ENCODE results near the gene NTHL1.

Gene NTHL1

DNA sequence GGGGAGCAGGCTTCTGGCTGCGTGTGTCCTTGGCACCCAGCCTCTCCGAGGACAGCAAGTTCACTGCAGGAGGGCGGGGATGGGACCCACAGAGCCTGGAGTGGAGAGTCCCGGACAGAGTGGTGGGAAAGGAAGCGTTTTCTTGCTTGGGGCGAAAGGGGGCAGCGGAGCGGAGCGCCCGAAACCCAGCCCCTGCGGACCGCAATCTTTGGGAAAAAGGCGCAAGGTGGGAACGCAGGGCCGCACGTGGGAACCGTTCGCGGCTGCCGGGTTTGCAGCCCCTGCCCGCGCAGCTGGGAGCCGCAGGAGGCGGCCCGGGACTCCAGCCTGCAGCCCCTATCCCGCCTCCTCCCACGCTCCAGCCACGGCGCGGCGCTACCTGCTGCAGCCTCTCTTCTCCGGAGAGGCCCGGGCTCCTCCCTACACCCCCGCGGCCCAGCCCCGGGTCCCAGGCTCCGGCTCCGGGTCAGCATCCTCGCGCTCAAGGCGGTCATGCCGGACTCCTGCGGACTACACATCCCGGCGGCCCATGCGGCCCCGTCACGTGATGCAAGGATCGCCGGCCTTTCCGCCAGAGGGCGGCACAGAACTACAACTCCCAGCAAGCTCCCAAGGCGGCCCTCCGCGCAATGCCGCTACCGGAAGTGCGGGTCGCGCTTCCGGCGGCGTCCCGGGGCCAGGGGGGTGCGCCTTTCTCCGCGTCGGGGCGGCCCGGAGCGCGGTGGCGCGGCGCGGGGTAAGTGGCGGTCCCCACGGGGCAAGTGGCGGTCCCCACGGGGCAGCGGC lies at the start of gene NTHL1, which contains the start of gene TSC2:
TSS of gene NTHL1 (minus strand) at position 505 of the 786 bp plus-strand sequence. CDS start at position 494, 11 bp downstream.
TSS of gene TSC2 (plus strand) at position 656 of the 786 bp plus-strand sequence. CDS start 631 bp downstream, outside the sequence.
- peak; percentile 95 for DNase-seq

DNA sequence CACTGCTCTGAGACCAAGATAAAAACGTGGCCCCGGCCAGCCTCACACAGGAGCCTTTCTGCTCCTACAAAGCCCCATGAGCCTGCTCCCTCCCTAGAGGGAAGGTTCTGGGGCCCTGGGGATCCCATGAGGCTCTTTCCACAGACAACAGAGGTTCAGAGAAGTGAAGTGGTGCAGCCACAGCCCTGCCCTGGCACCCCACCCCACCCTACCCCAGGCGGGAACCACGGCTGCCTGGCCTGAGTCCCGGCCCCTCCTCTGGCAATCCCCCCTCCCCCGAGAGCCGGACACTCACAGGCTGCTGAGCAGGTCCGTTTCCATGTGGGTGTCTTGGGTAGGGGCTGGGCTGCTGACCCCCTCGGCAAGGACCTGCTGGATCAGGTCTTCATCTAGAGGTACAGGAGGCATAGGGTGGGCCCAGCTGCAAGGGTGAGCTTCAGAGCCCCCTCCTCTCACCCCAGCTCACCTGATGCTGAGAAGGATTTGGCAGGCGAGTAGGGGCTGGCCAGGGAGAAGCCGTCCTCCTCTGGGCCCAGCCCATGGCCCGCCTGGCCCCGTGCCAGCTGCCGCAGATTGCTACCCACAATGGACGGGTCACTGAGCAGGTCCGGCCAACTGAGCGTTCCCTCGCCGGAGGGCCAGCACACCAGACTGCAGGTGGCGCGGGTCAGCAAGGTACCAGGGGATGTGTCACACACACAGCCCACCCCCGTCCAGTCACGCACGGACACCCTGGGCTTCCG lies 49.4 kb upstream of the NTHL1 start:
- no peak for DNase-seq

DNA sequence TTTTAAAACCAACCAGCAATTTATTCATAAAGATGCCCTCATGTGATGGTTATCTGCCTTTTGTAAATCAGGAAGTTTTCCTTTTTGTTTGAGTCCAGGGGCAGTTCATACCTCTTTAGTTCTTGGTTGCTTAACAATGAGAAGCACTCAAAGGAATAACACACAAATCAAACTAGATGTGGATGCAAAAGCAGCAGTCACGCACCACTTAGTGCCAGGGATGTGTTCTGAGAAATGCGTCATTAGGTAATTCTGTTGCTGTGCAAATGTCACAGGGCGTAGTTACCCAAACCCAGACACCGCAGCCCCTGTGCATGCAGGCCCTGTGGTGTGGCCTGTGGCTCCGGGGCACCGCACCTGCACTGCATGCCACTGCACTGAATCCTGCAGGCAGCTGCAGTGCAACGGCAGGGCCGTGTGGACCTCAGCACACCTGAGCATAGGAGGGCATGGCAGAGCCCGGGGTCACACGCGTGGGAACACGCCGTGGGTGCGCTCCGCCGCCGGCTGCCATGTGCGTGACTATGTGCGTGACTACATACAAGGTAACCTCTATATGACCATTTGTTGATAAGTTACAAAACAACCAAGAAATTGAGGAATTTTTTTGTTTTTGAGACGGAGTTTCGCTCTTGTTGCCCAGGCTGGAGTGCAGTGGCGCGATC lies 48.4 kb upstream of the NTHL1 start:
- DNase-seq = no peak

DNA sequence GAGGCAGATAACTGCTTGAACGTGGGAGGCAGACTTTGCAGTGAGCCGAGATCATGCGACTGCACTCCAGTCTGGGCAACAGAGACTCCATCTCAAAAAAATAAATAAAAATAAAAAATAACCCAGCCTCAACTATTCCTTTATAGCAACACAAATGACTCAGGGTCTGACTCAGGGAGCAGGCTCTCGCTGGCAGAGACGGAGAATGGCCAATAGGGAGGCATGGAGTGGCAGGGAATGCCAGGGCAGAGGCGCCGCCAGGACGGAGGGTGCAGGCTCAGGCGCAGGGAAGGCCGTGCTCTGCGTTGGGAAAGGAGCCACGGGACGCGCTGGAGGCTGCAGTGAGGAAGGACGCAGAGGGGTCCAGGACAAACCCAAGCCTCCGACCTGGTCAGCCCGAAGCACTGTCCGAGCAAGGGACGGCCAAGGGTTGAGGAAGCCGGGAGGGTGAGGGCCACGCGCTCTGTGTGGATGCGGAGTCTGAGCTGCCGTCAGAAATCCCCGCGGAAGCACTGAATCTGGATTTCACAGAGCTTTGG lies 47.8 kb upstream of the NTHL1 start:
- no peak for DNase-seq

DNA sequence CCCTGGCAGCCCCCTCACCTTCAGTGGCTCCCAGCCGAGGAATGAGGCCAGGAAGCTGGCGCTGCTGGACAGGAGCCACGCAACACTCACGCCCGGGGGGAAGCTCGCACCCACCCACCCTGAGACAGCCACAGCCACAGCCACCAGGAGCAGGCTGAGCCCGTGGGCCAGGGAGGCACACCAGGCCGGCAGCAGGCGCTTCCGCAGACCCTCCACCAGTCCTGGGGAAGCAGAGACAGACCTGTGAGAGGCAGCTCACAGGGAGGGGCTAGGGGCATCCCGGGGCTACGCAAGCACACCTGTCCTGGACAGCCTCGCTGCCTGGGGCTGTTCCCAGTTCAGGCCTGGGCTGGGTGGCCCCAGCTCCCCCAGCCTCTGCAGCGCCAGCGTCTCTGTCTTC lies 46.2 kb upstream of the NTHL1 start:
- DNase-seq = no peak

DNA sequence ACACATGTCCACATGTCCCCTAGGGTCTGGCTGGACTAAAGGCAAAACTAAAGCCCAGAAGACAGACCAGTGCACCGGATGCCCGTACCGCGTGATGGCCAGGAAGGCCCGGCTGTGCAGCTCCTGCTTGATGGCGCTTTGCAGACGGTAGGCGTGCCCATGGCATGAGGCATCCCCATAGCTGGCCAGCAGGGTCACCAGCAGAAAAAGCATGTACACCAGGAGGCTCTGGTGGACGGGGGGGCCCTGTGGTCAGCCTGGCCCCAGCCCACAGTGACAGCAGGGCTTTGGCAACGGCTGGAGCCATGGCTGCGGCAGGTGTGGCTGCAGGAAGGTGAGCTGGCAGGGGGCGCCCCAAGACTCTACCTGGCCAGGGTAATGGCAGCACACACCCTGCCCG lies 45.2 kb upstream of the NTHL1 start:
- no peak for DNase-seq

DNA sequence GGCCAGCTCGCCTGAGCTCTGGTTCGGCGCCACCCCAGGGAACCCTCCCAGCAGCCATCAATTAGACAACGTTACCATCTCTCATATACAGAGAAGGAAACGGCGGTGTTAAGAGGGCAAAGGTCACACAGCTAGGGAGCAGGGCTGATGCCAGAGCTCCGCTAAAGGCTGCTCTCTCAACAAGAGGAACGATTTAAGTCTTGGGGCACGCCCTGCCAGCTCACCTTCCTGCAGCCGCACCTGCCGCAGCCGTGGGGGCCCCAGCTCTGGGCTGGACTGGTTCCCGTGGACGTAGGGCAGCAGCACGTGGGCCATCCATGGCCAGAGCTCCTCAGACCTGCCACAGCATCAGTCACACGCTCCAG lies 44.6 kb upstream of the NTHL1 start:
- no peak for DNase-seq

DNA sequence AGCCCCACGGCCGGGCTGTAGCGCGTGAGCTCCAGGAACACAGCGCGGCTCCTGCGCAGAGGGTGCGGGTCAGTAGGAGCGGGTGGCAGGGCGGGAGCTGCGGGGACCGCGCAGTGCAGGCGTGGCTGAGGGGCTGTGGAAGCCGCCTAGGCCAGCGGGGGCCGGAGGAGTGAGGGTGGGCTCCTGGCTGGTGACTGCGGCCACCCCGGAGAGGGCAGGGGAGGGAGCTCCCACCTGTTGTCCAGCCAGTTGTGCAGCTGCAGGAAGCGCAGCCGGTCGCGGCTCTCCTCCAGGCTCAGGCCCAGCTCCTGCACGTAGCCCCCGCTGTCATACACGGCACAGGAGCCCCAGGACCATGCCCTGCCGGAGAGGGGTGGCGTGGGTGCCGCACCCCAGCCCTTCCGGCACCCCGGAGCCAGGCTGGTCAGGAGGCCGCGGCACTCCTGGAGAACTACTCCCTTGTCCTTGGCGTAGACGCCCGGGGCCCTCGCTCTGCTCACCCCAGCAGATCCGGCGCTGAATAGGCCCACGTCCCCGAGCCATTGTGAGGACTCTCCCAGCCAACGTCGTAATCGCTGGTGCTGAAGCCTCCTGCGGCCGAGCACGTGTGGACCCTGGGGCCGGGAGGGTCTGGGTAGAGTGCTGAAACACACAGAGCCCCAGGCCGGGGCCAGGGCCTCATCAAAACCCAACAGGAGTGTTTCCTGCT lies 44.1 kb upstream of the NTHL1 start:
- no peak for DNase-seq

DNA sequence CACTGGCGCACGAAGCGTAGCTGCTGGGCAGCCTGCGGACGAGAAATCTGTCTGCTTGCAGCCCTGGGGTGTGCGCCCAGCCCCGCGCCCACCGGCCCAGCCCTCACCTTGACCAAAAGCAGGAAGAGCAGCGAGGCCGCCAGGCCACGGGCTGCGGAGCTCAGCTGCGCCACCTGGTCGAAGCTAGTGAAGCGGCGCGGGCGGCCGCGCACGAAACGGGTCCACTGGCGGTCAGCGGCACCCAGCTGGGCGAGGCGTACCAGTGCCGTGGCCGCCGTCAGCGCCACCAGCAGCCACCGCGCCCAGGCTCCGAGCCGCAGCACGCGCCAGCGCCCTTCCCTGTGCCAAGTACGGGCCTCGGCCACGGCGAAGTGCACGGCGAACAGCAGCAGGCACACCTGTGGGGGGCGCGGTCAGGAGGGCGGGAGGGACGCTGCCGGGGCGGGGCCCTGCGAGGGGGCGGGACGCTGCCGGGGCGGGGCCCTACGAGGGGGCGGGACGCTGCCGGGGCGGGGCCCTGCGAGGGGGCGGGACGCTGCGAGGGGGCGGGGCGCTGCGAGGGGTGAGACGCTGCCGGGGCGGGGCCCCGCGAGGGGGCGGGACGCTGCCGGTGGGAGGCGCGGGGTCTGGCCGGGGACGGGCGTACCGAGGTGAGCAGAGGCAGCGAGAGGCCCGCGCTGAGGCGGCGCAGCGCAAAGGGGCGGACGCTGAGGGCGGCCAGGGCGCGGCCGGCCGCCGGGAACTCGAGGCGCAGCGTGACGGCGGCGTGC lies 43.3 kb upstream of the NTHL1 start:
- DNase-seq = peak in 1 of 2 donors; percentile 20

DNA sequence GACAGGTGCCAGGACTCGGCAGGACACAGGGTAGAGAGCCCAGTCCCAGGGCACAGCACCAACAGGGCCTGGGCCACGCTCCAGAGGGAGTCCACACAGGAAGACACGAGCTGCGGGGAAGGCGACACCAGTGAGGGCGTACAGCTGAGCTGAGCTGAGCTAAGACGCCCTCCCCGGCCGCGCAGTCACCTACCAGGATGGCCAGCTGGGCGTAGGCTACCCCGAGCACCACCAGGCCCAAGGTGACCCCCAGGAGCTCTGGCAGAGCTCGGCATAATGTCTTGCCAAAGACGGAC lies 42.8 kb upstream of the NTHL1 start:
- no peak for DNase-seq

DNA sequence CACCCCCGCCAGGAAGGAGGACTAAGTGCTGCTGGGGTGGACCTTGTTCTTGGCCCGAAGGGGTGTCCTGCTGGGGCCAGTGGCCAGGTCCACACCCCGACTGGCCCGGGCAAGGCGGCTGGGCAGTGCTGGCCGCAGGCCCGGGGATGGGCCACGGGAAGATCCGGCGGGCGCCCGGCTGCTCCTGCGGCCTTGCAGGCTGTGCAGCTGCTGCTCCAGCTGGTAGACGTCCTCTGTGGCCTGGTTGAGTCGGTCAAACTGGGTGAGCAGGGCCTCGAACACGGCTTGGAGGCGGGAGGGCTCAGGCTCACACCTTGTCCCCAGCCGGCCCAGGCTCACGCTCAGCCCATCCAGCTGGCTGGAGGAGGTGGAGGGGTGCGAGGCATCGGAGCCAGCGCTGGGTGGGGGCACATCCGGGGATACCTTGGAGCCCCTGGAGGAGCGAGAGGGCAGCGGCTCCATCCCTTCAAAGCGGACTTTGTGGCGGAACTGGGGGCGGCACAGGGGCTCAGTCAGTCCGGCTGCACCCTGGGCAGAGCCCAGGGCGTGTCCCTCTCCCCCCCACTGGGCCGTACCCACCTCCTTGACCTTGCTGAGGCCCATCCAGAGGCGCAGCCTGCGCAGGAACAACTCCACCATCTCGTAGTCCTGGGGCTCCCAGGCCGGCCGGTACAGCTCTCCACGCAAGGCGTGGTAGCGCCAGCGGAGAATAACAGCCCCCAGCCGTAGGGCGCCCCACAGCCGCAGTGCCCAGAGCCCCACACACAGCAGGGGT lies 42.3 kb upstream of the NTHL1 start:
- no peak for DNase-seq

DNA sequence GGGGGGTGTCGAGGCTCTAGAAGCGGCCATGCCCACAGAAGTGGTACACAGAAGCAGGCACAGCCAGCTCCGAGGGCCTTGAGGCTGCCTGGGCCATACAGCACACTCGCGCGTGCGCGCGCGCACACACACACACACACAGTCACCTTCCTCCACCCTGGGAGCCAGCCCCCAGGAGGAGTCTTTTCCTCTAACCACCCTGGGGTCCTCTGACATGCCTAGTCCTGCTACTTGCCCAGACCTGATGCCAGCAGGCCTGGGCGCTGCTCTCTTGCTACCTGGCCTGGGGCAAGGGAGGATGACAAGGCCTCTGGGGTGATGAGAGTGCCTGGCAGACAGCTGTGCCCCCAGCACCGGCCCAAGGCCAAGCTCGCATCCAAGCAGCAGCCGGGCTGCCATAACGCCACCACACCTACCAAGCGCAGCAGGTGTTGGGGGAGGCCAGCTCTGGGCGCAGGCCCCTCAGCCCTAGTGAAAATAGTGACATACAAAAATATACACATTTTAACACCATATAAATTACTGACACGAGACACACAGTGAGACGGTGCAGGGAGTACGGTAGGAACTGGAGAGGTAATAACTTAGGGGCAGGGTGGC lies 41.2 kb upstream of the NTHL1 start:
- DNase-seq = no peak

DNA sequence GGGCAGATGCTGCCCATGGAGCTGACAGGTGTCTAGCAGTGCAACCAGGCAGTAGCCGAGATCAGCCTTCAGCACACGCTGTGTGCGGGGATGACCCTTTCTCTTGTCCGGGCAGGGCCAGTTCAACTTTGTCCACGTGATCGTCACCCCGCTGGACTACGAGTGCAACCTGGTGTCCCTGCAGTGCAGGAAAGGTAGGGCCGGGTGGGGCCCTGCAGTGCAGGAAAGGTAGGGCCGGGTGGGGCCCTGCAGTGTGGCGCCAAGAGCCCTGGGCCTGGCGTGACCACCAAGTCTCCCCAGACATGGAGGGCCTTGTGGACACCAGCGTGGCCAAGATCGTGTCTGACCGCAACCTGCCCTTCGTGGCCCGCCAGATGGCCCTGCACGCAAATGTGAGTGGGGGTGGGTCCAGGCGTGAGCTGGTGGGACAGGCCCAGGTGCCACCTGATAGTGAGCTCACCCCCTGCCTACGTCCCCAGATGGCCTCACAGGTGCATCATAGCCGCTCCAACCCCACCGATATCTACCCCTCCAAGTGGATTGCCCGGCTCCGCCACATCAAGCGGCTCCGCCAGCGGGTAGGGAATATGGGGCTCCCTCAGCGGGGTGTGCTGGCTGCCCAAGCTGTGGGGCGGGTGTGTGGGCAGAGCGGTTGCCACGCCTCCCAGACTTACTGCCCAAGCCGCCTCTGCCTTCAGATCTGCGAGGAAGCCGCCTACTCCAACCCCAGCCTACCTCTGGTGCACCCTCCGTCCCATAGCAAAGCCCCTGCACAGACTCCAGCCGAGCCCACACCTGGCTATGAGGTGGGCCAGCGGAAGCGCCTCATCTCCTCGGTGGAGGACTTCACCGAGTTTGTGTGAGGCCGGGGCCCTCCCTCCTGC lies 40.4 kb upstream of the NTHL1 start:
- DNase-seq = no peak

DNA sequence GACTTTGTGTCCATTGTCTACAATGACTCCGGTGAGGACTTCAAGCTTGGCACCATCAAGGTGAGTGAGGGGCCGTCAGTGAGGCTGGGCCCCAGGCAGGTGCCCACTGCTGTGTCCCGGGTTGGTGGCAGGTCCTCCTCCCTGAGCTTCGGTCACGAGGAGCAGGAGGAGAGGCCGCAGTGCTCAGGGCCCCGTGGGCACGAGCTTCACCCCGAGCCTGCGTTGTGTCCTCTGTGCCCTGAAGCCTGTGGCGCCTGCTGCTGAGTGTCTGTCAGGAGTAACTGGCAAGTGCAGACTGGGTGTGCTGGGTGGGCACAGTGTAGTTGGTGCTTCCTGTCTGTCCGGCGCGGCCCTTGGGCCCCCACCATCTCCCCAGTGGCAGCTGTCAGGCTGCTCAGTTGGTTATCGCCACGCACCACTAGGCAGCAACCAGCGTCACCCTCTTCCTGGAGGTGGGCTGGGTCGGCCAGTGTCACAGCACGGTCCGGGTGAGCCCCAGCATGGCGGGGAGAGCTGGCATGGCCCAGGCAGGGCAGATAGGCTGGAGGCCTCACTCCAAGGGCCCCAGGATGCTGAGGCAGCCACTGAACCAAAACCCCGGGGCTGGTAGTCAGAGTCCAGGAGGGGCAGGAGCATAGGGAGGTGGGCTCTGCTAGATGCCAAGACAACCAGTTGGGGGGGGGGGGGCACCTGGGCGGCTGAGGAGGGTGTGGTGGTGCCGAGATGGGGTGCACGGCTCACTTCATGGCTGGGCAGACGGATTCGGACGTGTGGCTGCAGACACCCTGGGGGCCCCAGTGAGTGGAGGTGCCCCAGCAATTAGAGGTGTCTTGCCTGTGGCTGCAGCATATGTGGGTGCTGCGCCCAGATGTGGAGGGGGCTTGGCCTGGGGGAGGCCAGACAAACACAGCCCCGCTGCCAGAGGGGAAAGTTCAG lies 39.4 kb upstream of the NTHL1 start:
- no peak for DNase-seq

DNA sequence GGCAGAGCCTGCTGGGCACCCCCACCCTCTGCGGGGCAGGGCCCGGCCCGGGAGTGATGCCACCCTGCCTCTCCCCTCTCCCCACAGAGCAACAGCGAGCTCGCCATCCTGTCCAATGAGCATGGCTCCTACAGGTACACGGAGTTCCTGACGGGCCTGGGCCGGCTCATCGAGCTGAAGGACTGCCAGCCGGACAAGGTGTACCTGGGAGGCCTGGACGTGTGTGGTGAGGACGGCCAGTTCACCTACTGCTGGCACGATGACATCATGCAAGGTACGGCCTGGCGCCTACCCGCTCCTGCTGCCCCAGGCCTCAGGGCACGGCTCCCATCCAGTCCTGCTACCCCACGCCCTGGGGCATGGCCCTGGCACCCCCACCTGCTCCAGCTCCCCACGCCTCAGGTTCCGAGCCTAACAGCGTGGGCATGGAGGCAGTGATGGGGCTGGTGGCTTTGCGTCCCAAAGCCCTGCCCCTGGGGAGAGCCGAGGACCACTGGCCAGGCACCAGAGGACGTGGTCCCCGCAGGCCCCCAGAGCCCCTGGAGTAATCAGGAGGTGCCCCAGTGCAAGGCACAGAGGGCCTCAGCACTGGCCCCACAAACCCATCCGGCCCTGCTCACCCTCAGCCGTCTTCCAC lies 38.6 kb upstream of the NTHL1 start:
- DNase-seq = no peak

DNA sequence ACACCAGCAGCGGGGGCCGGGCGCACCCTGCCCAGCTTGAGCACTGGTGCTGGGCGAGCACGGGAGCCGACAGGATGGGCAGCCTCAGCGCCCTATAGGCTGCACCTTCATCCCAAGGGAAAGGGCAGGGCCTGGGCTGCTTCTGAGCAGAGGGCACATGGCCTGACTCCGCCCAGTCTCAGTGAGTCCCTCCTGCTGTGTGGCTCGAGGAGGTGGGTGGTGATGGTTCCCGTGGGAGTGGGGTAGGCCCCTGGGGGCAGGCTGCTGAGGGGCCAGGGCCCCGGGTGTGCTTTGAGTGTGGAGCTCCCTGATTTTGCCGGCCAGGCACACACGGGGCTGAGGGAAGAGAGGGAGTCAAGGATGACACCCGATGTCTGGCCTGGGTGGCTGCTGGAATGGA lies 38.0 kb upstream of the NTHL1 start:
- DNase-seq = no peak

DNA sequence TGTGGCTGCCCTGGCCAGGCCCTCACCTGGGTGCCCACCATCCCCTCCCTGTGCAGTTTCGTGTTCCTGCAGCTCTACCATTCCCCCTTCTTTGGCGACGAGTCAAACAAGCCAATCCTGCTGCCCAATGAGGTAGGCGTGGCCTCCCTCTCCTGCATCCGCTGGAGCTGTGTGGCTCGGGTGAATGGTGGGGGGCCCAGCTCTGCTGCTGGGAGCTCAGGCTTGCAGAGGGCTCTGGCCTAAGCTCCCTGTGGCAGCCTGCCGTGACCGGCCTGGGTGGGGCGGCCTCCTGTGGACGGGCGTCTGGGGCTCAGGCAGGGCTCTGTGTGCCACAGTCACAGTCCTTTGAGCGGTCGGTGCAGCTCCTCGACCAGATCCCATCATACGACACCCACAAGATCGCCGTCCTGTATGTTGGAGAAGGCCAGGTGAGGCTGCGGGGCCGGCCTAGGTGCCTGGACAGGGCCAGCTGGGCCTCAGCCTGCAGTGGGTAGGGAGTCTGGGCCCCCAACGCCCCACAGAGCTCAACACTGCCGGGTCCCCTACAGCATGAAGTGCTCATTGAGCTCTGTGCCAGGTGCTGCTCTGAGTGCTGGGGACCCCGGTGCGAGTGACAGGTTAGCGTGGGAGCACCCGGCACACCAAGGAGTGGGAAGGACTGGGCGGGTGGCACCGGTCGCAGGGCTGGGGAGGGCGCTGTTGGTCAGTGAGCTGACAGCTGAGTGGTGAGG lies 37.4 kb upstream of the NTHL1 start:
- no peak for DNase-seq
